ENCODE results near the gene SLC5A2. TPM values are rescaled to one million over a fixed set of nuclear protein-coding genes. Genes with fewer than 3 reads are reported as not detected.

SLC5A2 gene
- total and polyA plus RNA-seq, 7 donors, result 0.08 to 0.35 (median 0.26) TPM; not detected in 4

GRCh38 chr16:31486045-31486444 lies 3.1 kb downstream of the SLC5A2 start:
- peaks cover 20% of the 10 kb centered on the region for H3K4me1 ChIP-seq
- peaks cover 0 to 43% (median 21%) of the 10 kb centered on the region in 3 donors for H3K27me3 ChIP-seq (ENCODE audit: insufficient read depth in 3 of 3, low read length in 2 of 3)
- intact Hi-C loops (cut with DNase I), result no loop called here
- no peak overlapping the region for H3K27ac ChIP-seq
- DNase-seq (peak in 1 of 2 donors; percentile 14), ATAC-seq (no peak)
- TF ChIP-seq CTCF (IDR thresholded peaks at IDR 0.05), result no peak
- WGBS, 3 donors, result 31 to 43% (median 33%) methylated on average over 5 of the region's 5 CpGs
- no peak overlapping the region for H3K4me3 ChIP-seq
- H3K9me3 ChIP-seq, result no peaks in the 10 kb centered on the region
- peaks cover 0 to 7% of the 10 kb centered on the region in 2 donors for H3K36me3 ChIP-seq (ENCODE audit: insufficient read depth in 1 of 2, low read depth in 1 of 2)

- H3K9me3 ChIP-seq, result no peaks in the 10 kb centered on the region
- WGBS, 3 donors, result 6 to 10% (median 9%) methylated on average over 38 to 48 of the region's 48 CpGs
- intact Hi-C loops (cut with DNase I), result no loop called here
- TF ChIP-seq CTCF (IDR thresholded peaks at IDR 0.05), result no peak
- H3K36me3 ChIP-seq (ENCODE audit: insufficient read depth in 1 of 2, low read depth in 1 of 2), result peaks cover 2 to 14% of the 10 kb centered on the region in 2 donors
- H3K4me3 ChIP-seq, result peak overlapping the region; percentile 74
- peaks cover 20% of the 10 kb centered on the region for H3K4me1 ChIP-seq
- peak in 1 of 4 donors; percentile 17 for ATAC-seq
- H3K27me3 ChIP-seq (ENCODE audit: insufficient read depth in 3 of 3, low read length in 2 of 3), result peaks cover 0 to 43% (median 21%) of the 10 kb centered on the region in 3 donors
- DNase-seq, result peak in 1 of 2 donors; percentile 52
- H3K27ac ChIP-seq, result no peak overlapping the region
Measured at GRCh38 chr16:31487071-31487719, 4.3 kb downstream of the SLC5A2 start.

GRCh38 chr16:31487720-31488467 lies 5.0 kb downstream of the SLC5A2 start:
- H3K4me3 ChIP-seq, result peak overlapping the region; percentile 74
- H3K27me3 ChIP-seq (ENCODE audit: insufficient read depth in 3 of 3, low read length in 2 of 3), result peaks cover 0 to 43% (median 21%) of the 10 kb centered on the region in 3 donors
- DNase-seq, result peak; percentile 49 to 64
- intact Hi-C loops (cut with DNase I), result no loop called here
- TF ChIP-seq CTCF (IDR thresholded peaks at IDR 0.05), result no peak
- H3K9me3 ChIP-seq, result no peaks in the 10 kb centered on the region
- WGBS, 3 donors, result 0 to 1% (median 1%) methylated on average over 55 to 60 of the region's 60 CpGs
- ATAC-seq, result peak; percentile 60 to 74 (median 66)
- peaks cover 8 to 21% of the 10 kb centered on the region in 2 donors for H3K36me3 ChIP-seq (ENCODE audit: insufficient read depth in 1 of 2, low read depth in 1 of 2)
- H3K27ac ChIP-seq, result no peak overlapping the region
- peaks cover 20% of the 10 kb centered on the region for H3K4me1 ChIP-seq

- Histone ChIP-seq H3K9me3 (no peaks in the 10 kb centered on the region), H3K4me1 (peaks cover 20% of the 10 kb centered on the region), H3K36me3 (ENCODE audit: insufficient read depth in 1 of 2, low read depth in 1 of 2) (peaks cover 10 to 29% of the 10 kb centered on the region in 2 donors), H3K27ac (no peak overlapping the region), H3K27me3 (ENCODE audit: insufficient read depth in 3 of 3, low read length in 2 of 3) (peaks cover 0 to 43% (median 21%) of the 10 kb centered on the region in 3 donors), H3K4me3 (peak overlapping the region; percentile 74)
- 22 to 26% (median 23%) methylated on average over 68 to 77 of the region's 77 CpGs for WGBS, 3 donors
- TF ChIP-seq CTCF (IDR thresholded peaks at IDR 0.05), result no peak
- intact Hi-C loops (cut with DNase I), result no loop called here
- peak in 1 of 2 donors; percentile 61 for DNase-seq
- ATAC-seq, result peak; percentile 20 to 44 (median 29)
Measured at GRCh38 chr16:31488468-31489297, 5.8 kb downstream of the SLC5A2 start.

Measured in psoas muscle (tissue), 8 donors.